Measurements from ENCODE around the gene SIPA1L3.

The SIPA1L3 gene

GRCh38 chr19:38047049-38047438 lies 140.0 kb downstream of the SIPA1L3 start:
- peak overlapping the region; percentile 96 for H3K27ac ChIP-seq

DNA sequence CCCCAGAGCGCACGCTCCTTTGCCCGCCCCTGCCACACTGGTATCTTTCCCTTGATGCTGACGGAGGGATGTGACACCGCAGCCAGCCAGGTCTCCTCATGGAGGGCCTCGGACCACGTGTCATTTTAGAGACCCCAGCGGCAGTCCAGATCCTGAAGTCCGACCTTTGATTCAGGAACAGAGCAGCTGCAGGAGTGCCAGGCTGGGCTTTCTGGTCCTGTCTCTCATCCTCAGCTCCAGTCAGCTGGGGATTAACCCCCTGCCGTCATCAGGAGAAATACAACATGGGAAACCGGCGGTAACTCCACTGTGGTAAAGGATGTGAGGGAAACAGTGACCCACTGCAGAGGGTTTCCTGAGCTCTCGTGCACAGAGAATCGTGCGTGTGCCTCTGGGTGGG lies 140.6 kb downstream of the SIPA1L3 start:
- no peaks in the 10 kb centered on the region for H3K9me3 ChIP-seq
- peaks cover 33 to 37% of the 10 kb centered on the region in 2 experiments for H3K4me1 ChIP-seq (ENCODE audit: control insufficient read depth in 1 of 2, insufficient read depth in 1 of 2, low read depth in 1 of 2, low read length in 1 of 2)
- no peaks in the 10 kb centered on the region for H3K36me3 ChIP-seq
- no peaks in the 10 kb centered on the region for H3K27me3 ChIP-seq
- TF ChIP-seq, protein P1, sequence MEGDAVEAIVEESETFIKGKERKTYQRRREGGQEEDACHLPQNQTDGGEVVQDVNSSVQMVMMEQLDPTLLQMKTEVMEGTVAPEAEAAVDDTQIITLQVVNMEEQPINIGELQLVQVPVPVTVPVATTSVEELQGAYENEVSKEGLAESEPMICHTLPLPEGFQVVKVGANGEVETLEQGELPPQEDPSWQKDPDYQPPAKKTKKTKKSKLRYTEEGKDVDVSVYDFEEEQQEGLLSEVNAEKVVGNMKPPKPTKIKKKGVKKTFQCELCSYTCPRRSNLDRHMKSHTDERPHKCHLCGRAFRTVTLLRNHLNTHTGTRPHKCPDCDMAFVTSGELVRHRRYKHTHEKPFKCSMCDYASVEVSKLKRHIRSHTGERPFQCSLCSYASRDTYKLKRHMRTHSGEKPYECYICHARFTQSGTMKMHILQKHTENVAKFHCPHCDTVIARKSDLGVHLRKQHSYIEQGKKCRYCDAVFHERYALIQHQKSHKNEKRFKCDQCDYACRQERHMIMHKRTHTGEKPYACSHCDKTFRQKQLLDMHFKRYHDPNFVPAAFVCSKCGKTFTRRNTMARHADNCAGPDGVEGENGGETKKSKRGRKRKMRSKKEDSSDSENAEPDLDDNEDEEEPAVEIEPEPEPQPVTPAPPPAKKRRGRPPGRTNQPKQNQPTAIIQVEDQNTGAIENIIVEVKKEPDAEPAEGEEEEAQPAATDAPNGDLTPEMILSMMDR (IDR thresholded peaks at IDR 0.05) = no peak
- H3K27ac ChIP-seq = peak overlapping the region; percentile 96
- peak overlapping the region in 1 of 2 experiments; percentile 51 for H3K4me3 ChIP-seq (ENCODE audit: low read depth in 1 of 2, low read length in 1 of 2)

More at GRCh38 chr19:38047049-38047438, 140.0 kb downstream of the SIPA1L3 start:
- Histone ChIP-seq H3K4me1 (ENCODE audit: control insufficient read depth in 1 of 2, insufficient read depth in 1 of 2, low read depth in 1 of 2, low read length in 1 of 2) (peaks cover 33 to 37% of the 10 kb centered on the region in 2 experiments), H3K9me3 (no peaks in the 10 kb centered on the region), H3K4me3 (ENCODE audit: low read depth in 1 of 2, low read length in 1 of 2) (no peak overlapping the region), H3K27me3 (no peaks in the 10 kb centered on the region), H3K36me3 (no peaks in the 10 kb centered on the region)
- TF ChIP-seq, protein P1 (IDR thresholded peaks at IDR 0.05) = no peak

DNA sequence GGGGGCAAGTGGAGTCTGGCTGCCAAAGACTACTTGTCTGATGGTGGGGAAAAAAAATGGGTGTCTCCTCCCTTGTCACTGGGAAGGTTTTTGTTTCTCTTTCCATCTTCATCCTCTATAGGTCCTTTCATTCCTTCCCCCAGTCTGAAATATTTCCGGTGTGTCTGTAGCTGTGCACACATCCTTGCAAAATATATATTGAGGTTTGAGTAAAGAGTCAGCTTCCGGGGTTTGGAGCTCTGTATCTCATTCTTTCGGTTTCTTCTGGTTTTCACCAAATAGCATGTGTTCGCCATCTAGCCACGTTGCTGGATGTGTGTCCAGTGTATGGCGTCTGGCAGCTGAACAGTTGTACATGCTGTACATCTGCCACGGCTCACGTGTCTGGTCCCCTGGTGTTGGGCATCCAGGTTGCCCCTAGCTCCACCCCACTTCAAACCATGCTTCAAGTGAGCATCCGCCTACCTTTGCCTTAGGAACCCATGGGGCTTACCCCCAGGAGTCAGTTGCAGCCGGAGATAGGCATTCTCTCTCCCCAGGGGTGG lies 142.2 kb downstream of the SIPA1L3 start:
- TF ChIP-seq, protein P1 (IDR thresholded peaks at IDR 0.05) = no peak
- Histone ChIP-seq H3K4me1 (ENCODE audit: control insufficient read depth in 1 of 2, insufficient read depth in 1 of 2, low read depth in 1 of 2, low read length in 1 of 2) (peaks cover 33 to 37% of the 10 kb centered on the region in 2 experiments), H3K9me3 (no peaks in the 10 kb centered on the region), H3K27me3 (no peaks in the 10 kb centered on the region), H3K27ac (peak overlapping the region; percentile 96), H3K4me3 (ENCODE audit: low read depth in 1 of 2, low read length in 1 of 2) (peak overlapping the region; percentile 51 to 59), H3K36me3 (no peaks in the 10 kb centered on the region)

- peaks cover 19 to 21% of the 10 kb centered on the region in 2 experiments for H3K4me1 ChIP-seq (ENCODE audit: control insufficient read depth in 1 of 2, insufficient read depth in 1 of 2, low read depth in 1 of 2, low read length in 1 of 2)
- H3K27me3 ChIP-seq = no peaks in the 10 kb centered on the region
- no peak overlapping the region for H3K4me3 ChIP-seq (ENCODE audit: low read depth in 1 of 2, low read length in 1 of 2)
- H3K27ac ChIP-seq = no peak overlapping the region
- TF ChIP-seq, protein P1 (IDR thresholded peaks at IDR 0.05) = no peak
- no peaks in the 10 kb centered on the region for H3K9me3 ChIP-seq
- no peaks in the 10 kb centered on the region for H3K36me3 ChIP-seq
These were observed 148.0 kb downstream of the SIPA1L3 start for GRCh38 chr19:38055010-38055409.

DNA sequence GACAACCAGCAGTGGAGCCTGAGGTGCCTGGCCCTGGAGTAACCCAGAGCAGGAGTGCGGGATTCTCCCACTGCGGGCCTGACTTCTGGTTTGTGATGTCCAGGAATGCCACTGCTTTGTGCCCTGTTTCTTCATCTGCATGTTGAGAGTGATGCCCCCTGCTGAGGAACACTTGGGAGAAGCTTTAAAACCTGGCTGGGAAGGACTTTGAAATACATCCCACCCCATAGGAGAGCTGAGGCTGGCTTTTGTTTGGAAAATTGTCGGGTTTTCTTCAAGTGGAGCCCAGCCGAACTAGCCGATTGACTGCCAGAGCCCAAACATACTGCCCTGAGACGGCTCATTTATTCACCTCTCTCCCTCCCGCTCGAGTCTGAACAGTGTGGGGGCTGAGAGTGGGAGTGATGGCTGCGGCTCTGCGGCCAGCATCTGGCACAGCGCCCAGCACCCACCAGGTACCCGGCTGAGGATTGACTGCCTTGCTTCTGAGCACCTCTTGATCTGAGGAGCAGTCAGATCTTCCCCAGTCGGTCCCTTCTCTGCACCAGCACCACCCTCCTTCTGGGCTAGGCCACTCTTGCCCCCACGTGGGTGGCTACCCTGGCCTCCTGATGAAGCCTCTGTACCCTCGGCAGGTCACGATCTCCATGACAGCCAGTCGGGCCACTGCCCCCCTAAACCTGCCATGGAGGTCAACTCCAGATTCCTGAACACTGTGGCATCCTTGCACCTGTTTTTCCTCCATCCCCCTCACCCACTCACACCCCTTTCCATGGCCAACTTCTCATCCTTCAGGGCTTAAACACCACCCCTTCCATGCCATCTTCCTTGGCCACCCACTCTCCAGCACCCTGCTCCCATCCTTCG lies 148.9 kb downstream of the SIPA1L3 start:
- Histone ChIP-seq H3K4me1 (ENCODE audit: control insufficient read depth in 1 of 2, insufficient read depth in 1 of 2, low read depth in 1 of 2, low read length in 1 of 2) (peaks cover 22 to 24% of the 10 kb centered on the region in 2 experiments), H3K27ac (no peak overlapping the region), H3K4me3 (ENCODE audit: low read depth in 1 of 2, low read length in 1 of 2) (no peak overlapping the region), H3K27me3 (no peaks in the 10 kb centered on the region), H3K36me3 (no peaks in the 10 kb centered on the region), H3K9me3 (no peaks in the 10 kb centered on the region)
- TF ChIP-seq, protein P1 (IDR thresholded peaks at IDR 0.05) = no peak
